GM12872 (cell line): ENCODE data around the gene ZNF14.

ENCODE experiments used
- TF ChIP-seq, protein P1 (sequence below): IDR thresholded peaks from 3 replicates; pipeline ENCODE4 v1.5.1; 2011; ENCODE audit warnings: low read depth, mild to moderate bottlenecking, low read length, moderate library complexity; ENCODE audit not compliant: insufficient read depth

The ZNF14 gene

DNA sequence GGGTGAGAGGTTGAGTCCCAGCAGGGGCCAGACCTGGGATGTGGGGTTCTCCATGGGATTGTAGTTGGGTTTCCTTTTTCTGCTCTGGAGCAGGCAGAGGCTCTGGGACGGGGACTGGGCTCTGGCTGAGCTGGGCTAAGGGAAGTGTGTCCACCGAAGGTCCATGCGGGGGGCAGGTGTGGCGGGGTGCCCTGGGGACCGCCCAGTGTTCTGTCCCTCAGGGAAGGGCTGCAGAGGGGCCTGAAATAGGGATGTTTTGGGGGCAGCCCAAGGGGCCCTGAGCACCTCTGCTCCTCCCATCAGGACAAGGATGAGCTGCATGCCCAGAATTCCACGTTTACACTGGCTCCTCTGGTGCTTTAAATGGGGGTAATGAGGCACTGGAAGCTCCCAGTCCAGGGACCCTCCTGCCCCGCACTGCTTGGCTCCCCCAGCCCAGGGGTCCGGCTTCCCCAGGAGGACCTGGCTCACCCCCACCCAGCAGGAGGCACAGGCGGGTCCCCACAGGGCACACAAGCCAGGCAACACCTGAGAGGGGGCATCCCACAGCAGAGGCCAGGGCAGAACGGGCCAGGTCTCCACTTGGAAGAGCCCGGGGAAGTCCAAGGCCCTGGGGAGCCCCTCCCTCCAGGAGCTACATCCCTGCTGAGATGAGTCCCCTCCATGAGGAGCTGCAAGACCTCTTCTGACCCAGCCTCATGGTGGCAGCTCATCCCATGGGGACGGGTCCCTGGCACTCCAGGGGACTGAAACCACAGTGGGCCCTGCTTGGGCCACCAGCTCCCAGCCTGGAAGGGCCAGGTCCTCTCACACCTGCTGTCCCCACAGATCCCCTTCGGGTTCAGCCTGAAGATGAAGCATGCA lies 14.7 kb upstream of the ZNF14 start:
- TF ChIP-seq, protein P1, sequence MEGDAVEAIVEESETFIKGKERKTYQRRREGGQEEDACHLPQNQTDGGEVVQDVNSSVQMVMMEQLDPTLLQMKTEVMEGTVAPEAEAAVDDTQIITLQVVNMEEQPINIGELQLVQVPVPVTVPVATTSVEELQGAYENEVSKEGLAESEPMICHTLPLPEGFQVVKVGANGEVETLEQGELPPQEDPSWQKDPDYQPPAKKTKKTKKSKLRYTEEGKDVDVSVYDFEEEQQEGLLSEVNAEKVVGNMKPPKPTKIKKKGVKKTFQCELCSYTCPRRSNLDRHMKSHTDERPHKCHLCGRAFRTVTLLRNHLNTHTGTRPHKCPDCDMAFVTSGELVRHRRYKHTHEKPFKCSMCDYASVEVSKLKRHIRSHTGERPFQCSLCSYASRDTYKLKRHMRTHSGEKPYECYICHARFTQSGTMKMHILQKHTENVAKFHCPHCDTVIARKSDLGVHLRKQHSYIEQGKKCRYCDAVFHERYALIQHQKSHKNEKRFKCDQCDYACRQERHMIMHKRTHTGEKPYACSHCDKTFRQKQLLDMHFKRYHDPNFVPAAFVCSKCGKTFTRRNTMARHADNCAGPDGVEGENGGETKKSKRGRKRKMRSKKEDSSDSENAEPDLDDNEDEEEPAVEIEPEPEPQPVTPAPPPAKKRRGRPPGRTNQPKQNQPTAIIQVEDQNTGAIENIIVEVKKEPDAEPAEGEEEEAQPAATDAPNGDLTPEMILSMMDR, result no peak

DNA sequence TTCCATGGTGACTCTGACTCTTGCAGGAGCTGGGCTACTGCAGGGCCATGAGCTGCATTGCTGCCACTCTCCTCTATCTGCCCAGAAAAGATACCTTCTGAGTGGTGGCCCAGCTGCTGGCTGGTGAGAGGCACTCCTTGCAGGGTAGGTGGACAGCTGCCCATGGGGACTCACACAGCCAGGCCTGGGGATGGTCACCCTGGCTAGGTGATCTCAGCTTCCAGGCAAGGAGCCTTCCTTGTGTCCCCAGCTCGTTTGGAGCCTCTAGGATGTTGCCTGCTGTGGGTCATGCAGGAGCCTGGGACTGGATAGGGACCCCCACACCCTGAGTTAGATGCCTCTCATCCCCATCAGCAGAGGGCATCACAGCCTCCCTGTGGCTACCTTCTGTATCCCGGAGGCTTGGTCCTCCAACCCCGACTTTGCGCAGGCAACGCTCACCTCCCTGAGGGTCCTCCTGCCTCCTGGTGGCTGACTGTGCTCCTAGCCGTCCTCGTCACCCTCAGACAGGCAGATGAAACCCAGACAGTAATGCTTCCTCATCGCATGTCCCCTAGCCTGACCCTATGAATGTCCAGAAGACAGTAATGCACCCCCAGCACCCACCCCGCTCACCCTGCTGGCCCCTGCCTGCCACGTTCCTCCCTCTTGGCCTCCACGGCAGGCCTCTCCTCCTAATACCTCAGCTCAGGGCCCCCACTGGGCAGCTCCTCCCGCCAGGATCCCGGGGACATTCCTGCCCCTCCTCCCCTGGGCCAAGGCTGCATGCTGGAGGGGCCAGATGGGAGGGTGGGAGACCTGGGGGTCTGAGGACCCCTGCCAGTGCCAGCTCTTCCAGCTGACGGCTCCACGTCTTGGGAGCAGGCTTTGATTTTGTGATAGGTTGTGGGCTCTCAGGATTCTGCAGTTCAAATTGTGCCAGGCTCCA lies 13.6 kb upstream of the ZNF14 start:
- TF ChIP-seq, protein P1, result no peak

DNA sequence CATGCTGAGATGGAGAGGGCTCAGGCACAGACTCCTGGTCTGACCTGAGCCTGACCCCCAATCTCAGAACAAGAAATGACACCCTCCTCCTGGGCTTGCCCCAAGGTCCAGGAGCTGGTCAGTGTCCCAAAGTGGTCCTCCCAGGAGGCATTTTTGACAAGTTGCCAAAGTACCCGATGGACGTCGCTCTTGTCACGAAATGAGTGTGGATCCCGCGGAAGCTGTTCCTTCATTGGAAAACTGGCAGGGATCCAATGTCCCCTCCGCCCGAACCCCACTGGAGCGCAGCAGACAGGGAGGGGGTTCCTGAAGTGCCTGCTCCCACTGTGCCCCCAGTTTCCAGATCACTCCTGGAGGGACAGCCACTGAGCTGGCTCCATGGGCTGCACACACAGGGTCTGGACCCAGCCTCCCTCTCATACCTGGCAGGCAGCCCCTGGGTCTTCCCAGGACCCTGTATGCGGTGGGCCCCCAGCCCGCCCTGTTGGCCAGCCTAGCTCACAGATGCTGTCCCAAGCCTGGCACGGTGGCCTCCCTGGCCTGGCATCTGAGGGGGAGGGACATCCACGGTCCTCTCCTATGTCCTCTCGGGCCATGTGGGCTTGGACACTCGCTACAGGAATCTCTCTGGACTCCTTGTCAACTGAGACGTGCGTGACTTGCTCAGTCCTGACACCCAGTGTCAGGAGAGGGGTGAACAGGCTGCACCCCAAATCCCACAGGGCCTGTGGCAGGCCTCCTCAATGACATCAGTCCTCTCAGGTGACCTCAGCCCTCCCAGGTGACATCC lies 12.8 kb upstream of the ZNF14 start:
- TF ChIP-seq, protein P1, result no peak

DNA sequence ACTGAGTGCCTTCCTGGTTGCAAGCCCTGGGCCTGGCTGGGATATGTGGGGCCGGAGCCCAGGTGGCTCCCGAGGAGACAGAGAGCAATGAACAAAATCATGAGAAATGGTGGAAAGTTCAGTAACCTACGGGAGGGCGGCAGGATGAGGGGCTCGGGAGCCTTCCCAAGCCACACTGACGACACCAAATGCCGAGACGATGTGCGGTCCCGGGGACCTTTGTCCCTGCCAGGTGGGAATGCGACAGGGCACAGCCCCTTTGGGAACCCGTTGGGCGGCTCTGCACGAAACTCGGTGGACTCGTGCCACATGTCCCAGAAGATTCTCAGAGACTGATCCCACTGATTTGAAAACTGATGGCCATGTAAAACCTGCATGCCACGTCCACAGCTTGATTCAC lies 11.7 kb upstream of the ZNF14 start:
- TF ChIP-seq, protein P1, result no peak

DNA sequence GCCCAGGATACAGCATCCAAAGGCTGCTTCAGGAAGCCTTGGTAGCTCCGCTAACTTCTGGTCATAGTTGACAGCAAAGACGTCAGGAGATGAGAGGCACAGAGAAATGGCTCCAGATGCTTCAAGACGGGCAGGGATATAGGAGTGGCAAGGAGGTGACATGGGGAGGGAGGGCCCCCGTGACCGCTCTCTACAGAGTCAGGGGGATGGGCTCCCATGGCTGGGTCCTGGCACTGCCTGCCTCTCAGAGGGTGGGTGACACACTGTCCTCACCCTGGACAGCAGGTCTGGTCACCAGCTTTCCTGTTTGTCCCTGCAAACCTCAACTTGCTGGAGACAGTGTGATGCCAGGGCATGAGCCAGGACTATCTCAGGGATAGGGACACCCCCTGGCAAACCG lies 10.3 kb upstream of the ZNF14 start:
- TF ChIP-seq, protein P1, result no peak

DNA sequence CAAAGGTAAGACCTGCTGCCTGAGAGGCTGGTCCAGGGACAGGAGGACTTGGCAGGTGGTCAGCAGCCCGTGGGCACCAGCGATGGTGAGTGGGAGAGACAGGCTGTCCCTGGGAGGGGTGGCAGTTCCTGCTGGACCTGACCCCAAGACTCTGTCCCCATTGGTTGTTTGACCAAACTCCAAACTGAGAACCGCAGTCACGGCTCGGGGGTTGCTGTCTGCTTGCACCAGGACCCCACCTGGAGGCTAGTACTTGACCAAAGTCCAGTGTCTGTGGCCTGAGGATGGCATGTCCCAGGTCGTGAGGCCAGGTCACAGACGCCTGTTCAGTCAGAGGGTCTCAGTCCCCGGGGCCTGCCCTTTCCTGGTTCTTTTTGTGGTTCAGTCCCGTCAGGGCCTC lies 9.9 kb upstream of the ZNF14 start:
- TF ChIP-seq, protein P1, result no peak
